ENCODE measurements around the gene KCNAB1. TPM values are rescaled to one million over a fixed set of nuclear protein-coding genes. Genes with fewer than 3 reads are reported as not detected.

The KCNAB1 gene
- total and polyA plus RNA-seq, 2 of the 8 experiments (the other 6 are each of a cell fraction or from before 2014, with no cell fraction given): 0.51 to 2.3 TPM

DNA sequence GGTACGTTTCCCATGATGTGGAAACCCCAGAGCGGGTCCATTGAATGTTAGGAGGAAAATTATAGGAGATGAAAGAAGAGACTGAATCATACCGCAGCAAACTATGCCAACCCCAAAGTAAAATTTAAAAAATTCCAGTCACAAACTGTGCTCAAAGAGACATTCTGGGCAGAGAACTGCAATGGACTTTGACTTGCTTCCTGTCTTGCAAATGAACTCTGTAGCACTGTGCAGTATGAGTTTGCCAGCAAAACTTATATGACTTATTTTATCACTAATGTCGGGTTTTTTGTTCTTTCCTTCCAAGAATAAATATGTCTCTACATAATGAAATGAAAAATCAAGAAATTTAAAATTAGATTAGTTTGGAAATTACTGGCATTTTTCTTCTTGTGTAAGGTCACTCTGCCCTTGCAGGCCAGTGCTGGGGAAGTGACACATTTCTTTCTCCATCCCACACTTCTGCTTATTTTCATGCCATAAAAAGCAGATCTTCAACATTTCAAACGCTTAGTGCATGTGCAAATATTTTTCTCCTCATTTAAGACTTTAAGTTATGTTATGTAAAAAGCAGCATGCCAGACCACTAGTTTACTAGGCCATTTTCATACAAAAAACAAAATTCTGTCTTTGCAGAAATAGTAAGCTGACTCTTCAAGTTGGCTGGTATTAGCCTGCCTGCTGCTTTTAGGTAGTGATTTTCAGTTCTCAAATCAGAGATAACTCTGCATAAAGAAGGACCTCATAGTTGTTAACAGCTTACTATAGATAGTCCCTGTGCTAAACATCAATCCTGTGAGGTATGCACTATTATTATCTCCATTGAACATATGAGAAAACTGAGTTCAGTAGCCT, 466.8 kb downstream of the KCNAB1 start:
- no peak for DNase-seq (ENCODE audit: low read depth in 1 of 2, low spot score in 2 of 2)

More for the DNA sequence above, 466.8 kb downstream of the KCNAB1 start:
- Histone ChIP-seq H4K91ac (replicated peaks; ENCODE audit: insufficient read length, low read length) (no peak overlapping the region), H2BK20ac (ENCODE audit: low read length) (no peak overlapping the region), H3K18ac (ENCODE audit: extremely low read depth, low read length) (no peak overlapping the region), H3K36me3 (ENCODE audit: control insufficient read depth in 2 of 4, insufficient read depth in 4 of 4, low read length in 3 of 4) (no peaks in the 10 kb centered on the region), H3K27me3 (replicated peaks in 1 of 4; ENCODE audit: control insufficient read depth in 3 of 4, extremely low read depth in 1 of 4, insufficient read depth in 3 of 4, low read length in 3 of 4) (no peaks in the 10 kb centered on the region), H3K9me3 (ENCODE audit: insufficient read depth in 2 of 2, low read depth in 1 of 2, low read length in 1 of 2) (no peaks in the 10 kb centered on the region), H2BK15ac (ENCODE audit: low read length) (no peak overlapping the region), H3K56ac (replicated peaks; ENCODE audit: insufficient read length, low read depth, low read length) (no peak overlapping the region), H3K4me3 (ENCODE audit: extremely low read depth in 1 of 4, insufficient read depth in 2 of 4, low read depth in 3 of 4, low read length in 4 of 4) (no peak overlapping the region), H3K79me1 (ENCODE audit: low read depth, low read length) (no peaks in the 10 kb centered on the region), H3K27ac (ENCODE audit: low read depth, low read length) (no peak overlapping the region), H3K9ac (replicated peaks in 1 of 4; ENCODE audit: extremely low read depth in 1 of 4, low read depth in 3 of 4, low read length in 3 of 4) (no peak overlapping the region), H2BK5ac (ENCODE audit: low read depth, low read length) (no peak overlapping the region), H3K23ac (ENCODE audit: insufficient read length) (no peak overlapping the region), H2AK5ac (ENCODE audit: low read depth, low read length) (no peak overlapping the region), H3K4ac (replicated peaks; ENCODE audit: insufficient read length, low read depth, low read length) (no peak overlapping the region), H2BK12ac (ENCODE audit: low read depth, low read length) (no peak overlapping the region), H4K5ac (ENCODE audit: insufficient read length, low read depth, low read length) (no peak overlapping the region), H3K4me1 (replicated peaks in 1 of 4; ENCODE audit: control insufficient read depth in 3 of 4, insufficient read depth in 4 of 4, low read length in 3 of 4) (no peaks in the 10 kb centered on the region), H4K8ac (ENCODE audit: extremely low read depth, insufficient read depth, low read length) (no peak overlapping the region), H2BK120ac (replicated peaks; ENCODE audit: low read depth, low read length) (no peak overlapping the region), H3K23me2 (ENCODE audit: low read depth, low read length) (no peaks in the 10 kb centered on the region), H3K79me2 (ENCODE audit: control insufficient read depth in 1 of 2, insufficient read depth in 2 of 2, low read length in 2 of 2) (no peaks in the 10 kb centered on the region), H3K4me2 (ENCODE audit: insufficient read depth in 1 of 2, low read depth in 2 of 2, low read length in 2 of 2) (no peak overlapping the region), H3K14ac (ENCODE audit: insufficient read length) (no peak overlapping the region), H2AFZ (ENCODE audit: low read length) (no peak overlapping the region), H4K20me1 (replicated peaks in 1 of 2; ENCODE audit: control insufficient read depth in 1 of 2, insufficient read depth in 2 of 2, low read length in 2 of 2) (no peaks in the 10 kb centered on the region)
- ChIA-PET CTCF (ENCODE audit: partially characterized antibody) (interaction anchor here (0.5 to 1.3 kb wide), 2 partner anchors 12 to 490 kb away, joined by 3 read pairs; no protein-coding TSS in a partner anchor), POLR2A (ENCODE audit: partially characterized antibody) (no interaction called here)
- 92% methylated on average over 5 of the region's 5 CpGs; no CpG with 5 or more reads in 1 of the 2 experiments for whole genome bisulfite sequencing, 2 experiments (ENCODE audit: extremely low coverage in 1 of 2, insufficient coverage in 1 of 2, insufficient read length in 1 of 2, insufficient replicate concordance in 2 of 2, low coverage in 1 of 2, low lambda C conversion rate in 2 of 2, missing lambda C conversion rate in 1 of 2)
- no peak for FAIRE-seq
- TF ChIP-seq TAF1 (IDR thresholded peaks at IDR 0.05; ENCODE audit: low read depth, low read length): no peak
- TF ChIP-seq GABPA (IDR thresholded peaks at IDR 0.05; ENCODE audit: borderline replicate concordance, insufficient read depth, low read length): no peak
- no peak for TF ChIP-seq ZNF274 (IDR thresholded peaks at IDR 0.05; ENCODE audit: borderline replicate concordance, extremely low read depth, low read length)
- TF ChIP-seq EGR1 (IDR thresholded peaks at IDR 0.05; ENCODE audit: borderline replicate concordance, low read depth, low read length): no peak
- TF ChIP-seq CHD1 (IDR thresholded peaks at IDR 0.05; ENCODE audit: low read depth, low read length): no peak

Measured in H1 (cell line).